ENCODE results near the gene VSTM2A. TPM values are rescaled to one million over a fixed set of nuclear protein-coding genes. Genes with fewer than 3 reads are reported as not detected.

The VSTM2A gene
- total RNA-seq, 4 donors from 2014 or later = 0.20 TPM; not detected in 3

DNA sequence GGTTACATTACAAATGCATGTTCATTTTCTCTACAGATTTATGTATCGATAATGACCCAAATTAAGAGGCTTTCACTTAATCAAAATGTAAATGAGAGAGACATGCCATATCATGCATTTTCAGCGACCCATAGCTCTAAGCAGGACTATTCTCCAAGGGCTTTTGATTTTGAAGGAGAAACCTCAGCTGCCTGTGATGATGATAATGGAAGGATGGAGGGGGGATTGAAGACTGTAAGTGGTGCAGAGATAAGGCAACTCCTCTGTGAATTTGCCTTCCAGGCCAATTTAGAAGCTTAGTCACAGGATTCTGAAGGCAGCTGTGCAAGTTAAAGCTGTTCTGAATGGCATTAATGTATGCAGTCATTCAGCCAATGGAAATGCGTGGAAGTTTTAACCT, 8.3 kb downstream of the VSTM2A start:
- H3K27me3 ChIP-seq = no peaks in the 10 kb centered on the region
- 65 to 81% methylated on average over 3 of the region's 3 CpGs for WGBS, 2 donors
- no peaks in the 10 kb centered on the region for H3K4me1 ChIP-seq
- TF ChIP-seq POLR2A (IDR thresholded peaks at IDR 0.05) = no peak
- TF ChIP-seq, protein P1, sequence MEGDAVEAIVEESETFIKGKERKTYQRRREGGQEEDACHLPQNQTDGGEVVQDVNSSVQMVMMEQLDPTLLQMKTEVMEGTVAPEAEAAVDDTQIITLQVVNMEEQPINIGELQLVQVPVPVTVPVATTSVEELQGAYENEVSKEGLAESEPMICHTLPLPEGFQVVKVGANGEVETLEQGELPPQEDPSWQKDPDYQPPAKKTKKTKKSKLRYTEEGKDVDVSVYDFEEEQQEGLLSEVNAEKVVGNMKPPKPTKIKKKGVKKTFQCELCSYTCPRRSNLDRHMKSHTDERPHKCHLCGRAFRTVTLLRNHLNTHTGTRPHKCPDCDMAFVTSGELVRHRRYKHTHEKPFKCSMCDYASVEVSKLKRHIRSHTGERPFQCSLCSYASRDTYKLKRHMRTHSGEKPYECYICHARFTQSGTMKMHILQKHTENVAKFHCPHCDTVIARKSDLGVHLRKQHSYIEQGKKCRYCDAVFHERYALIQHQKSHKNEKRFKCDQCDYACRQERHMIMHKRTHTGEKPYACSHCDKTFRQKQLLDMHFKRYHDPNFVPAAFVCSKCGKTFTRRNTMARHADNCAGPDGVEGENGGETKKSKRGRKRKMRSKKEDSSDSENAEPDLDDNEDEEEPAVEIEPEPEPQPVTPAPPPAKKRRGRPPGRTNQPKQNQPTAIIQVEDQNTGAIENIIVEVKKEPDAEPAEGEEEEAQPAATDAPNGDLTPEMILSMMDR (IDR thresholded peaks at IDR 0.05) = no peak
- H3K36me3 ChIP-seq = no peaks in the 10 kb centered on the region
- H3K4me3 ChIP-seq (replicated peaks in 1 of 3) = no peak overlapping the region
- no peak for DNase-seq
- no peak overlapping the region for H3K27ac ChIP-seq
- intact Hi-C loops (cut with DNase I) = no loop called here
- no peaks in the 10 kb centered on the region for H3K9me3 ChIP-seq

DNA sequence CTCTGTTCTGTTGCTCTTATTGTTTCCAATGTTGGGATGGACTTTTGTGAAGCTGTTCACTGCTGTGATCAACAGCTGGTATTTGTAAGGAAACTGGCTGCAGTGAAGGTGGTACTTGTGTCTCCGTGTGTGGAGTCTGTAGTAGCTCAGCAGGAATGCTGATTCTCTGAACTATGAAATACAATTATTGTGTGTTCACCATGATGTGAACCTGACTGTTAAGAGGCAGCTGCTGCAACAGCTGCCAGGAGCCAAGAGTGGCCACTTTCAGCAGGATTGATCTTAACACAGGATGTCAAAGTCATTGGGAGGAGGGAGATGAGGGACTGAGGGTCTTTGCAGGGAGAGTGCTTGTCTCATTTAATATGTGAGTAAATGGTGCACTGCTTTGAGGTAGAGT, 13.9 kb downstream of the VSTM2A start:
- no peak for DNase-seq
- Histone ChIP-seq H3K27me3 (no peaks in the 10 kb centered on the region), H3K4me1 (no peaks in the 10 kb centered on the region), H3K27ac (no peak overlapping the region), H3K9me3 (no peaks in the 10 kb centered on the region), H3K4me3 (replicated peaks in 1 of 3) (no peak overlapping the region), H3K36me3 (no peaks in the 10 kb centered on the region)
- WGBS, 2 donors = 13 to 18% methylated on average over 1 of the region's 1 CpG
- no peak for TF ChIP-seq POLR2A (IDR thresholded peaks at IDR 0.05)
- TF ChIP-seq, protein P1 (IDR thresholded peaks at IDR 0.05) = no peak
- intact Hi-C loops (cut with DNase I) = no loop called here

DNA sequence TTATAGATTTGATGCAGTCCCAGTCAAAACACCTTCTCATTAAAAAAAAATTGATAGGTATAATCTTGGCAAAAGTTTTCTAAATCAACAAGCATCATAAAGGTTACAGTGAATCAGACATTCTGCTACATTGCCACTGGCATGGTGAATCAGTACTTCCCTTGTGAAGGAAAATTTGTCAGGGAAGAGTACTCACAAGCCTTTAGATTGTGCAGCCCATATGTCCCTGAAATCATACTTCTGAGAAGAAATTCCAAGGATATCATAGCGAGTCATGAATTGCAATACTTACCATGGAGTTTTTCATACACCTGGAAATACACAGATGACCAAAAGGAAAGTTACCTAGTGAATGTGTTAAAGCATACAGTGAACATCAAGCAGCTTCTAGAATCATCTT, 17.2 kb downstream of the VSTM2A start:
- 59 to 75% methylated on average over 1 of the region's 1 CpG for WGBS, 2 donors
- TF ChIP-seq, protein P1 (IDR thresholded peaks at IDR 0.05) = no peak
- no peak for TF ChIP-seq POLR2A (IDR thresholded peaks at IDR 0.05)
- Histone ChIP-seq H3K27ac (no peak overlapping the region), H3K9me3 (no peaks in the 10 kb centered on the region), H3K4me1 (no peaks in the 10 kb centered on the region), H3K27me3 (no peaks in the 10 kb centered on the region), H3K4me3 (replicated peaks in 1 of 3) (no peak overlapping the region), H3K36me3 (no peaks in the 10 kb centered on the region)
- no peak for DNase-seq
- intact Hi-C loops (cut with DNase I) = no loop called here

DNA sequence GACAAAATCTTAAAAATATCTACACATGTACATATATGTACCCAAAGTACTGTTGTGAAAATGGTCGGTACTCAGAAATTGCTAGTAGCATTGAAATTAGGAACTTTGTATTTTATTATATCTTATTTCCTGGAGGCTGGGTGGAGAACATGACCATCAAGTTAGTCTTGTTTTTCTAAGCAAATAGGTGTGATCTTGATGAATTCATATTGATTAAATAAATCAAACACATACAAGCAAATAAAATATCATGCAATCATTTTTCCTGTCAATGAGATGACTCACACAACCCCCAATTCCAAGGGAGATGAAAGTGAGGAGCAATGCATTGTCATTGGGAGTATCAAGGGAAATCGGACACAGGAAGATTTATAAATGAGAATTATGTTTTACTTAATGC, 18.0 kb downstream of the VSTM2A start:
- TF ChIP-seq, protein P1 (IDR thresholded peaks at IDR 0.05) = no peak
- no peak for TF ChIP-seq POLR2A (IDR thresholded peaks at IDR 0.05)
- H3K4me3 ChIP-seq (replicated peaks in 1 of 3) = no peak overlapping the region
- DNase-seq = no peak
- WGBS, 2 donors = 86% methylated on average over 2 of the region's 2 CpGs
- no peaks in the 10 kb centered on the region for H3K27me3 ChIP-seq
- intact Hi-C loops (cut with DNase I) = no loop called here
- no peak overlapping the region for H3K27ac ChIP-seq
- H3K36me3 ChIP-seq = no peaks in the 10 kb centered on the region
- H3K9me3 ChIP-seq = no peaks in the 10 kb centered on the region
- H3K4me1 ChIP-seq = no peaks in the 10 kb centered on the region

DNA sequence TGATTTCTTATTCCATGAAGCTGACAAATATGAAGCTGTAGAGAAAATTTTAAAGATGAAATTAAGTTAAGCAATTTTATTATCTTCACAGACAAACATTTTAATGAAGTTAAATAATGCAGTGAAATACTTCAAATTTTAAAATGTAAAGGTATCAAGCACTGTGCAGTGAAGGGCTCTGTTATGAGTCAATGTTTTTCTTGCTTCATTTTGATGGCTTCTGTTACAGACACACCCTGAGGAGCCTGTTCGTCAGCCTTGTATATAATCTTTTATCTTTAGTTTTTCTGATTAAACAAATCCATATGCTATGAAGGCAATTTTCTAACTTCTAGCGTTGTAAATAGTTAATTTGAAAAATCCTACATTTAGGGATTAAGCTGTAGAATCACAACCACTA, 18.5 kb downstream of the VSTM2A start:
- Histone ChIP-seq H3K27ac (no peak overlapping the region), H3K36me3 (no peaks in the 10 kb centered on the region), H3K4me1 (no peaks in the 10 kb centered on the region), H3K9me3 (no peaks in the 10 kb centered on the region), H3K4me3 (replicated peaks in 1 of 3) (no peak overlapping the region), H3K27me3 (no peaks in the 10 kb centered on the region)
- TF ChIP-seq POLR2A (IDR thresholded peaks at IDR 0.05) = no peak
- TF ChIP-seq, protein P1 (IDR thresholded peaks at IDR 0.05) = no peak
- 77 to 78% methylated on average over 2 of the region's 2 CpGs for WGBS, 2 donors
- intact Hi-C loops (cut with DNase I) = no loop called here
- no peak for DNase-seq

Data from thyroid gland (tissue), 4 donors.